Transverse colon (tissue), 4 donors: ENCODE measurements around the gene CIRBP. TPM values are rescaled to one million over a fixed set of nuclear protein-coding genes. Genes with fewer than 3 reads are reported as not detected.
A peak's percentile ranks its signal among the peaks of the same experiment; 100 is the strongest.

Source experiments
- DNase-seq: peaks from one replicate; pipeline ENCODE4 v3.0.0-alpha.2; 2019
- H3K27ac ChIP-seq, 4 donors: fragments of 200-600 bp; sonication (generic); 2 replicates each; pipeline ENCODE4 v1.5.1; 2016 to 2018; ENCODE audit warnings: inconsistent platforms in 4 of 4
- H3K27me3 ChIP-seq: fragments of 200-600 bp; sonication (generic); 2 replicates; pipeline ENCODE4 v1.5.1; 2017; ENCODE audit warnings: inconsistent platforms
- H3K36me3 ChIP-seq, 4 donors: fragments of 200-600 bp; sonication (generic); 2 replicates each; pipeline ENCODE4 v1.5.1; 2017 to 2019; ENCODE audit warnings: inconsistent platforms in 4 of 4
- H3K4me1 ChIP-seq, 4 donors: fragments of 200-600 bp; sonication (generic); 2 replicates each; pipeline ENCODE4 v1.5.1; 2017 to 2020; ENCODE audit warnings: inconsistent platforms in 4 of 4
- H3K4me3 ChIP-seq, 4 donors: fragments of 200-600 bp; sonication (generic); 1 replicate in 1 of 4; 2 replicates in 3 of 4; pipeline versions ENCODE4 v1.5.1 to v1.6.1; 2017 to 2019; ENCODE audit warnings: inconsistent platforms in 4 of 4
- H3K9me3 ChIP-seq, 2 donors: fragments of 200-600 bp; sonication (generic); 2 replicates each; pipeline ENCODE4 v1.5.1; 2017 to 2019; ENCODE audit warnings: inconsistent platforms in 2 of 2
- EP300 ChIP-seq: sonication (generic); formaldehyde crosslinking; IDR thresholded peaks from one replicate; pipeline ENCODE4 v1.6.1; 2017; ENCODE audit warnings: antibody characterized with exemption, low read depth
- POLR2A ChIP-seq: fragments of 450-650 bp; IDR thresholded peaks from one replicate; pipeline ENCODE4 v1.6.1; 2016; ENCODE audit warnings: antibody characterized with exemption, mild to moderate bottlenecking, moderate library complexity
- POLR2AphosphoS5 ChIP-seq, 3 donors: sonication (generic); formaldehyde crosslinking; IDR thresholded peaks; one replicate each; pipeline ENCODE4 v1.6.1; 2016; ENCODE audit warnings: antibody characterized with exemption in 3 of 3
- WGBS, 2 donors: methylation state at CpG; one replicate each; pipeline ENCODE4 v1.1.5; 2018; ENCODE audit warnings: low coverage in 1 of 2; 5-methylcytosine and 5-hydroxymethylcytosine counted together
- in situ Hi-C, 4 donors: fragments of 200-750 bp; cut with MboI; loops; one replicate each; pipeline versions ENCODE4 v1.15.0 to v1.15.1; 2017; ENCODE audit warnings: low sequenced_read_pairs in 3 of 4, low pct_ligation_motif_present in 1 of 4, low pct_unique_long_range_greater_than_20kb in 1 of 4
- intact Hi-C: fragments of 100-400 bp; cut with DNase I; formaldehyde crosslinking; loops from one replicate; pipeline ENCODE4 v1.15.1; 2023; ENCODE audit warnings: low total_unique reads
- total RNA-seq, 4 donors: library from RNA; depleted of rRNA; stranded (reverse); fragments of >200 nt; gene quantifications; one replicate each; pipeline ENCODE4 v1.1.0, GENCODE V29; 2016
- TF ChIP-seq, protein P1 (sequence below), 5 experiments: fragments of 200-600 bp in 3 of 5; fragments of 450-650 bp in 2 of 5; sonication (generic) in 3 of 5; IDR thresholded peaks; 1 replicate in 2 of 5; 2 replicates in 3 of 5; pipeline ENCODE4 v1.5.1; 2016 to 2017; ENCODE audit warnings: antibody characterized with exemption in 5 of 5, inconsistent platforms in 3 of 5, mild to moderate bottlenecking in 2 of 5, moderate library complexity in 1 of 5

Gene CIRBP
- total RNA-seq, 4 donors from 2014 or later: 431 to 488 (median 460) TPM

DNA sequence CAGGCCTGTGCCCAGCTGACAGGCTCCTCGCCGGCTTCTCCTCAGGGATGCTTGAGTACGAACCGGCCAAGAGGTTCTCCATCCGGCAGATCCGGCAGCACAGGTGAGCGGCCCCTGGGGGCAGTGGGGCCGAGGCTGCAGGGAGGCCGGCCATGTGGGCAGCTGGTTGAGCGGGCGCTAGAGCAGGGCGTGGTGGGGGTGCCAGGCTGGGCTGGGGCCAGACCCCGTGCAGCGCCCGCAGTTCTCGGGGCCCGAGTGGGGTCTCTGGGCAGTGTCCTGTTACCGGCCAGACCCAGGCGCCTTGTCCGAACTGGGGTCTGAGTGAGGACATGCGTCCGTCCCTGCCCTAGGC, 47.3 kb upstream of the CIRBP start:
- 90% methylated on average over 17 of the region's 22 CpGs; no CpG with 5 or more reads in 1 of the 2 donors for WGBS, 2 donors
- in situ Hi-C loops (no loop called here), intact Hi-C loops (no loop called here)
- Histone ChIP-seq H3K36me3 (peaks cover 0 to 15% (median 2%) of the 10 kb centered on the region in 4 donors), H3K27ac (no peak overlapping the region), H3K4me1 (peaks cover 9 to 27% (median 13%) of the 10 kb centered on the region in 4 donors), H3K9me3 (no peaks in the 10 kb centered on the region), H3K27me3 (no peaks in the 10 kb centered on the region), H3K4me3 (no peak overlapping the region)
- TF ChIP-seq EP300: no peak
- no peak for DNase-seq

DNA sequence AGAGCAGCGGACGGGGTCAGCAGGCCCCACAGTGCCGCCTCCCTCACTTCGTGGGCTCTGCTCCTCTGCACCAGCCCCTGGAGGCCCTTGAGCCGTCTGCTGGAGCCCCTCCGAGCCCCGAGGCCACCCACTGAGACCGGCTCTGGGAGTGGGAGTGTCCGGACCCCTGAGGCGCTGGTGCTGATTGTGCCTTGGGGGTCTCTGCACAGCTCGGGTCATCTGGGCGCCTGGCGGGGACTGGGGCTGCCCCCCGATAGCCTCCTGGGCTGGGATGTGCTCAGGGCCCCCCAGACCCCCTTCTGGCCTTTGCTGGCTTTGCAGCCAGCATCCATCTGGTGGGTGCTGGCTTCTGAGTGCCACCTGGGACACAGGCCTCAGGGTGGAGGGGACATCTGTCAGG, 46.7 kb upstream of the CIRBP start:
- no peak for TF ChIP-seq EP300
- TF ChIP-seq, protein P1, sequence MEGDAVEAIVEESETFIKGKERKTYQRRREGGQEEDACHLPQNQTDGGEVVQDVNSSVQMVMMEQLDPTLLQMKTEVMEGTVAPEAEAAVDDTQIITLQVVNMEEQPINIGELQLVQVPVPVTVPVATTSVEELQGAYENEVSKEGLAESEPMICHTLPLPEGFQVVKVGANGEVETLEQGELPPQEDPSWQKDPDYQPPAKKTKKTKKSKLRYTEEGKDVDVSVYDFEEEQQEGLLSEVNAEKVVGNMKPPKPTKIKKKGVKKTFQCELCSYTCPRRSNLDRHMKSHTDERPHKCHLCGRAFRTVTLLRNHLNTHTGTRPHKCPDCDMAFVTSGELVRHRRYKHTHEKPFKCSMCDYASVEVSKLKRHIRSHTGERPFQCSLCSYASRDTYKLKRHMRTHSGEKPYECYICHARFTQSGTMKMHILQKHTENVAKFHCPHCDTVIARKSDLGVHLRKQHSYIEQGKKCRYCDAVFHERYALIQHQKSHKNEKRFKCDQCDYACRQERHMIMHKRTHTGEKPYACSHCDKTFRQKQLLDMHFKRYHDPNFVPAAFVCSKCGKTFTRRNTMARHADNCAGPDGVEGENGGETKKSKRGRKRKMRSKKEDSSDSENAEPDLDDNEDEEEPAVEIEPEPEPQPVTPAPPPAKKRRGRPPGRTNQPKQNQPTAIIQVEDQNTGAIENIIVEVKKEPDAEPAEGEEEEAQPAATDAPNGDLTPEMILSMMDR (IDR thresholded peaks at IDR 0.05): no peak
- TF ChIP-seq POLR2A: no peak
- TF ChIP-seq POLR2AphosphoS5 (IDR thresholded peaks at IDR 0.05): no peak
- H3K9me3 ChIP-seq: no peaks in the 10 kb centered on the region
- in situ Hi-C loops (no loop called here), intact Hi-C loops (no loop called here)
- H3K27me3 ChIP-seq: no peaks in the 10 kb centered on the region
- WGBS, 2 donors: 88% methylated on average over 9 of the region's 14 CpGs; no CpG with 5 or more reads in 1 of the 2 donors
- peaks cover 4 to 22% (median 8%) of the 10 kb centered on the region in 4 donors for H3K4me1 ChIP-seq
- no peak overlapping the region for H3K27ac ChIP-seq
- no peak for DNase-seq
- H3K36me3 ChIP-seq: peaks cover 0 to 20% (median 2%) of the 10 kb centered on the region in 4 donors
- no peak overlapping the region for H3K4me3 ChIP-seq

- no peaks in the 10 kb centered on the region for H3K9me3 ChIP-seq
- no peak for DNase-seq
- intact Hi-C loops: no loop called here
- peaks cover 0 to 29% (median 6%) of the 10 kb centered on the region in 4 donors for H3K36me3 ChIP-seq
- H3K27ac ChIP-seq: peak overlapping the region in 1 of 4 donors; percentile 19
- H3K4me3 ChIP-seq: no peak overlapping the region
- WGBS, 2 donors: 53 to 87% methylated on average over 11 to 38 of the region's 48 CpGs
- H3K27me3 ChIP-seq: no peaks in the 10 kb centered on the region
- in situ Hi-C loops: no loop called here
- peaks cover 0 to 14% (median 5%) of the 10 kb centered on the region in 4 donors for H3K4me1 ChIP-seq
- TF ChIP-seq, protein P1 (IDR thresholded peaks at IDR 0.05): peak in 4 of 5 experiments; percentile 22 to 56 (median 27)
- no peak for TF ChIP-seq POLR2AphosphoS5 (IDR thresholded peaks at IDR 0.05)
Measured at GRCh38 chr19:1223018-1223855, 45.9 kb upstream of the CIRBP start.

- peaks cover 0 to 30% (median 6%) of the 10 kb centered on the region in 4 donors for H3K36me3 ChIP-seq
- 69% methylated on average over 5 of the region's 16 CpGs; no CpG with 5 or more reads in 1 of the 2 donors for WGBS, 2 donors
- H3K4me3 ChIP-seq: no peak overlapping the region
- no peak overlapping the region for H3K27ac ChIP-seq
- in situ Hi-C loops (no loop called here), intact Hi-C loops (no loop called here)
- H3K27me3 ChIP-seq: no peaks in the 10 kb centered on the region
- peaks cover 0 to 10% (median 2%) of the 10 kb centered on the region in 4 donors for H3K4me1 ChIP-seq
- DNase-seq: no peak
- no peak for TF ChIP-seq POLR2AphosphoS5 (IDR thresholded peaks at IDR 0.05)
- TF ChIP-seq POLR2A: no peak
- TF ChIP-seq, protein P1 (IDR thresholded peaks at IDR 0.05): no peak
- no peak for TF ChIP-seq EP300
- H3K9me3 ChIP-seq: no peaks in the 10 kb centered on the region
Measured at GRCh38 chr19:1224047-1224825, 44.9 kb upstream of the CIRBP start.
